Ovary (tissue), 9 donors: ENCODE data around the gene NAA15. TPM values are rescaled to one million over a fixed set of nuclear protein-coding genes. Genes with fewer than 3 reads are reported as not detected.

Experiments used
- DNase-seq, 5 donors: peaks; one replicate each; pipeline ENCODE4 v3.0.0-alpha.2; 2019 to 2020
- H3K27ac ChIP-seq, 2 donors: fragments of 200-600 bp; one replicate each; pipeline versions ENCODE4 v1.5.1 to v1.8.0; 2019 to 2022
- H3K27me3 ChIP-seq: fragments of 200-600 bp; one replicate; pipeline ENCODE4 v1.8.0; 2022
- H3K36me3 ChIP-seq: fragments of 200-600 bp; sonication (generic); one replicate; pipeline ENCODE4 v1.5.1; 2019
- H3K4me1 ChIP-seq: one replicate; pipeline ENCODE4 v1.8.1; 2013; ENCODE audit warnings: mild to moderate bottlenecking, moderate library complexity; ENCODE audit not compliant: insufficient read depth
- H3K4me3 ChIP-seq: fragments of 200-600 bp; sonication (generic); one replicate; pipeline ENCODE4 v1.5.1; 2017
- H3K9me3 ChIP-seq, 2 donors: fragments of 200-600 bp in 1 of 2; sonication (generic) in 1 of 2; one replicate each; pipeline versions ENCODE4 v1.5.1 to v1.8.1; 2013 to 2019; ENCODE audit warnings: mild to moderate bottlenecking in 1 of 2, moderate library complexity in 1 of 2
- CTCF ChIP-seq, 3 donors: fragments of 450-650 bp in 2 of 3; fragments of 200-600 bp in 1 of 3; IDR thresholded peaks; one replicate each; pipeline versions ENCODE4 v1.5.1 to v1.8.0; 2016 to 2022; ENCODE audit warnings: antibody characterized with exemption in 3 of 3, mild to moderate bottlenecking in 1 of 3
- EP300 ChIP-seq: sonication (generic); formaldehyde crosslinking; IDR thresholded peaks from one replicate; pipeline ENCODE4 v1.6.1; 2017; ENCODE audit warnings: antibody characterized with exemption
- POLR2A ChIP-seq: fragments of 450-650 bp; IDR thresholded peaks from one replicate; pipeline ENCODE4 v1.6.1; 2017; ENCODE audit warnings: antibody characterized with exemption, mild to moderate bottlenecking, moderate library complexity
- whole genome bisulfite sequencing, 3 donors: extraction: QIAGEN DNeasy Blood & Tissue Kit in 1 of 3; methylation state at CpG; one replicate each; pipeline versions ENCODE4 v1.1.5 to v1.1.7; 2013 to 2017; 5-methylcytosine and 5-hydroxymethylcytosine counted together
- intact Hi-C, 4 donors: fragments of 100-400 bp; cut with DNase I; formaldehyde crosslinking; loops; one replicate each; pipeline versions ENCODE4 v1.11.0 to v1.15.1; 2022 to 2023
- polyA plus RNA-seq, 2 donors: library from polyadenylated mRNA; stranded (reverse); fragments of 200-250 nt in 1 of 2; fragments of 350-450 nt in 1 of 2; fragmentation: Illumina TruSeq in 1 of 2; extraction: RNeasy Lipid Tissue Mini Kit (QIAGEN cat#74804) in 1 of 2; gene quantifications; one replicate each; pipeline ENCODE4 v1.2.3, GENCODE V29; 2013 to 2014
- total RNA-seq, 7 donors: library from RNA; depleted of rRNA in 2 of 7; stranded (reverse); fragments of >200 nt in 2 of 7; fragmentation: NEBNext Ultra II Directional in 3 of 7; extraction: Animal tissue kit (Norgen Biotek cat#: 25700) in 3 of 7; gene quantifications; one replicate each; pipeline versions ENCODE4 v1.1.0 to v1.2.4, GENCODE V29; 2016 to 2023
- donor health status: DM: no; HTN: no; CAD: no; lungs with moderate emphysema.
- donor health status: DM: no; HTN: no; CAD: no.
- donor health status: Bipolar disorder and iron deficiency.
- donor health status: DM: yes; HTN: yes; CAD: no.
- donor health status: DM: no; HTN: no; CAD: no.
- donor health status: DM: yes; HTN: yes; CAD: no.

NAA15 gene
- total and polyA plus RNA-seq, 9 donors, result 7.1 to 50.8 (median 35.2) TPM

- intact Hi-C loops, result loop anchor here in 2 of 4 donors (5.0 to 10.0 kb wide), 4 partner anchors 52 to 192 kb away; partner anchors contain the start of gene ELF2 (in 1 of the 2)
- no peak overlapping the region for H3K27ac ChIP-seq
Observed at GRCh38 chr4:139297001-139297410, 4.3 kb upstream of the NAA15 start.

DNA sequence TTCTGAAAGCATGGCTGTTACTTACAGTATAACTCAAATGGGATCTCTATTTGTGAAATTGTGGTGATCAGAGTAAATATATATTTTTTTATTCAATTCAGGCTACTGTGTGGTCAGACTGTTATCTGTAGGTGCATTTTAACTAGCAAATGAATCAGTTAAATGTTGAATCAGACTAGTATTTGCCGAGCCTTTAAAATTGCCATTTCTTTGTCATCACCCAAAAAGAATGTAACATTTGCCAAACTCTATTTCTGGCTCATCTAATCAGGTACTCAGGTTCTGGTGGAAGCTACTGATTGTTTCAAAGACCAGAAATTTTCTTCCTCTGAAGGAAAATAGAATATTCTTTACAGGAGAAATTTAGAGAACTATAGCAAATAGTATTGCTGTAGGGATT is 1.8 kb upstream of the NAA15 start:
- no peaks in the 10 kb centered on the region for H3K36me3 ChIP-seq
- H3K9me3 ChIP-seq, result no peaks in the 10 kb centered on the region
- H3K27ac ChIP-seq, result no peak overlapping the region
- 73 to 88% (median 83%) methylated on average over 1 of the region's 1 CpG for WGBS, 3 donors
- H3K27me3 ChIP-seq, result no peaks in the 10 kb centered on the region
- TF ChIP-seq CTCF (IDR thresholded peaks at IDR 0.05), result no peak
- no peak for TF ChIP-seq EP300
- TF ChIP-seq POLR2A, result no peak
- peaks cover 3% of the 10 kb centered on the region for H3K4me1 ChIP-seq
- DNase-seq, result no peak
- intact Hi-C loops, result loop anchor here in 2 of 4 donors (5.0 to 10.0 kb wide), 4 partner anchors 55 to 195 kb away; partner anchors contain the start of gene ELF2 (in 1 of the 2)
- H3K4me3 ChIP-seq, result no peak overlapping the region

More at GRCh38 chr4:139297001-139297410, 4.3 kb upstream of the NAA15 start:
- Histone ChIP-seq H3K36me3 (no peaks in the 10 kb centered on the region), H3K27me3 (no peaks in the 10 kb centered on the region), H3K4me1 (peaks cover 1% of the 10 kb centered on the region), H3K9me3 (no peaks in the 10 kb centered on the region), H3K4me3 (no peak overlapping the region)
- 86 to 89% (median 88%) methylated on average over 2 of the region's 2 CpGs for WGBS, 3 donors
- TF ChIP-seq POLR2A (no peak), CTCF (IDR thresholded peaks at IDR 0.05) (no peak), EP300 (no peak)
- DNase-seq, result no peak

DNA sequence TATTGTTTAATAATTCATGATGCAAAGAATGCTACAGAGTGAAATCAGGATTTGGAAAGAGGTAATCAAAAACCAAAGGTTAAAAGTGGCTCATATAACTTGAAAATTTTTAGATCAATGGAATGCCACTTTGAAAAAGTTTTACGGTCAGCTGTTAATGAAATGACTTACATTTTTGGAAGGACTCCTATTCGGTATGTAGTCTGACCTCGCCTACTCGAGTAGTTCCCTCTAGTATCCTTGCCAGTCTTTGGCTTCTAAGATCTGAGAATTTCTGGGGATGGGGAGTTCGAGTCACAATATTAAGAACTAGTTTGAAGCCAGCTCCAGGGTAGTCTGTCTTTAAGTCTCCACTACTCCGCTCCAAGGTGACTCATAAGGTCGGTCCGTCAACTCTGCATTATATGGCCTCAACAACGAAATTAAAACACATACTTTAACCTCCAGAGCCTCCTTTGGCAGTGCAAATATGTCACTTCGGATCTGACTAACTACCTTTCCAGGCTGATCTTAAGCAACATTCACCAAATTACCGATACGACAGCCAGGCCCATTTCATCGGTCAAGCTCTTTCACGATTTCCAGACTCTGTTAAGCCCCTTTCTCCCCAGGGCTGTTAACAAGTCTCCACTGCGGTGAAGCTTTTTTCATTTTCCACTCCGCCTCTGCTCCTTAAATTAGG is 733 bp upstream of the NAA15 start:
- H3K27me3 ChIP-seq, result no peaks in the 10 kb centered on the region
- no peak for TF ChIP-seq POLR2A
- TF ChIP-seq EP300, result no peak
- no peak for TF ChIP-seq CTCF (IDR thresholded peaks at IDR 0.05)
- peak in 1 of 5 donors; percentile 28 for DNase-seq
- WGBS, 3 donors, result 7 to 13% (median 9%) methylated on average over 16 of the region's 16 CpGs
- H3K9me3 ChIP-seq, result no peaks in the 10 kb centered on the region
- H3K27ac ChIP-seq, result peak overlapping the region; percentile 25 to 82
- peaks cover 3% of the 10 kb centered on the region for H3K4me1 ChIP-seq
- intact Hi-C loops, result loop anchor here in 2 of 4 donors (10.0 kb wide), 3 partner anchors 126 to 216 kb away; partner anchors contain the start of genes ELF2 (in 1 of the 2) and RAB33B (in 1 of the 2)
- H3K36me3 ChIP-seq, result no peaks in the 10 kb centered on the region
- peak overlapping the region; percentile 74 for H3K4me3 ChIP-seq

DNA sequence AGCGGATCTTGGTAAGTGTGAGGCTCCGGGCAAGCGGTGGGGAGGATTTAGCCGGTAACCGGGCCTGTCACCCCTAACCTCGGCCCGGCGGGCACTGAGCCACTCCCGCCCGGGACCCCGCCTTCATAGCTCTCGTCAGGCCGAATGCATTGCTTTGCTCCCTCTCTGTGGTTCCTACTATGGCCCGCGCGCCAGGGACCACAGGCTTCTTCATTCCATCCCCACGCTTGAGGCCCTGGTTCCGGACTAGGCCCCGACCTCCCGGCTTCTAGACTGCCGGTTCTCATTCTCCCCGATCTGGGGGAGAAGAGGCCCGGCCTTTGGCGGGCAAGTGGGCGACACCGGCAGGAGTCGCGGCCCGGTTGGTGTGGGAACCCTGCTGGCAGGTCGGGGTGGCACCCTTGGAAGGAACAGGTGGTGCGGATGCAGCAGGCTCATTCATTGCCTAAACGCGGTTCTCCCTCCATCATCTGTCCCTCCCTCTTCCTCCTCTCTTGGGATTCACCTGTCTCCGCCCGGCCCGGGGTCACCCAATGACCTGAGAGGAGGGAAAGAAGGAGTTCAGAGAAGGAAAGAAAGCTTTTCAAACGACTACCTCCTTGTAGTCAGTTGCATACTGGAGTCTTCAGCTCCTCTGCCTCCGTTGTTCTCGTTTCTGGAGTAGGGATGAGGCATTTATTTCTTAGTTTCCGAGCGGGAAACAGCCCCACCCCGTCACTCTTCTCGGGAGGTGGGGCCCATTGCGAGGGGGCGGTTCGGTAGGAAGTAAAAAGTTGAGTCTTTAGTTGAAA is 711 bp downstream of the NAA15 start, which contains the start of gene NDUFC1:
TSS of gene NDUFC1 (minus strand) at position 657 of the 791 bp plus-strand sequence. CDS start 6,679 bp downstream, outside the sequence.
- Histone ChIP-seq H3K27me3 (no peaks in the 10 kb centered on the region), H3K4me1 (peaks cover 5% of the 10 kb centered on the region), H3K9me3 (no peaks in the 10 kb centered on the region), H3K4me3 (peak within 1 kb of the TSS; percentile 74), H3K36me3 (no peaks in the 10 kb centered on the region), H3K27ac (peak within 1 kb of the TSS; percentile 56 to 82)
- TF ChIP-seq EP300 (no peak), CTCF (IDR thresholded peaks at IDR 0.05) (peak in 1 of 3 donors; percentile 8), POLR2A (no peak)
- peak; percentile 40 to 70 (median 55) for DNase-seq
- intact Hi-C loops, result loop anchor here in 2 of 4 donors (10.0 kb wide), 3 partner anchors 127 to 217 kb away; partner anchors contain the start of genes ELF2 (in 1 of the 2) and RAB33B (in 1 of the 2)
- WGBS, 3 donors, result 0 to 1% (median 0%) methylated on average over 38 to 46 of the region's 46 CpGs
